ENCODE measurements around the gene COPS4. TPM values are rescaled to one million over a fixed set of nuclear protein-coding genes. Genes with fewer than 3 reads are reported as not detected.
A peak's percentile ranks its signal among the peaks of the same experiment; 100 is the strongest.

The COPS4 gene
- total RNA-seq, 6 donors from 2014 or later: 9.4 to 50.9 (median 33.3) TPM

DNA sequence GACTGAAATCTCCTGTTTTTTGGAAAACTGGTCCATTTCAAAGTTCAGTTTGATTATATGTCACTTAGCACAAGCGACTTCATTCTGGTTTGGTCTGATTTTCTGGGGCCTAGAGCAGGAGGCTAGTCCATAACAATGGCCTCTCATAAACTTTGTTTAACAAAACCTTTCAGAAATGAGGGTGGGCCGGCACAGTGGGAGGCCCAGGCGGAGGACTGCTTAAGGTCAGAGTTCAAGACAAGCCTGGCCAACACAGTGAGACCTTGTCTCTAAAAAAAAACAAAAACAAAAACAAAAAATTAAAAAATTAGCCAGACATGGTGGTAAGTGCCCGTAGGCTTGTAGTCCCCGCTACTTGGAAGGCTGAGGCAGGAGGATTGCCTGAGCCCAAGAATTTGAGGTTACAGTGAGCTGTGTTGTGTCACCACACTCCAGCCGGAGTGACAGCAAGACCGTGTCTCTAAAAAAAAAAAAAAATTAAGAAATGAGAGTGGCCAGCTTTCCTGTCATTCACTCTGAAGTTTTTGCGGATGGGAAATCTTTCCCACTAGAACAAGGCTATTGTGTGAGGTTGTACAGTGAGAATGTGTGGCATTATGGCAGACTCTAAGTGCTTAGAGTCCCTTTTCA is 80.8 kb downstream of the COPS4 start:
- Histone ChIP-seq H3K4me1 (peaks cover 0 to 5% (median 3%) of the 10 kb centered on the region in 4 donors), H3K27me3 (no peaks in the 10 kb centered on the region), H3K9me3 (no peaks in the 10 kb centered on the region), H3K27ac (peak overlapping the region in 2 of 4 donors; percentile 67 to 89), H3K4me3 (no peak overlapping the region), H3K36me3 (no peaks in the 10 kb centered on the region)
- DNase-seq (no peak), ATAC-seq (ENCODE audit: low FRiP score in 2 of 2) (no peak)
- TF ChIP-seq POLR2AphosphoS5 (IDR thresholded peaks at IDR 0.05) (no peak), POLR2A (IDR thresholded peaks at IDR 0.05) (no peak), EP300 (IDR thresholded peaks at IDR 0.05) (no peak)
- TF ChIP-seq, protein P1, sequence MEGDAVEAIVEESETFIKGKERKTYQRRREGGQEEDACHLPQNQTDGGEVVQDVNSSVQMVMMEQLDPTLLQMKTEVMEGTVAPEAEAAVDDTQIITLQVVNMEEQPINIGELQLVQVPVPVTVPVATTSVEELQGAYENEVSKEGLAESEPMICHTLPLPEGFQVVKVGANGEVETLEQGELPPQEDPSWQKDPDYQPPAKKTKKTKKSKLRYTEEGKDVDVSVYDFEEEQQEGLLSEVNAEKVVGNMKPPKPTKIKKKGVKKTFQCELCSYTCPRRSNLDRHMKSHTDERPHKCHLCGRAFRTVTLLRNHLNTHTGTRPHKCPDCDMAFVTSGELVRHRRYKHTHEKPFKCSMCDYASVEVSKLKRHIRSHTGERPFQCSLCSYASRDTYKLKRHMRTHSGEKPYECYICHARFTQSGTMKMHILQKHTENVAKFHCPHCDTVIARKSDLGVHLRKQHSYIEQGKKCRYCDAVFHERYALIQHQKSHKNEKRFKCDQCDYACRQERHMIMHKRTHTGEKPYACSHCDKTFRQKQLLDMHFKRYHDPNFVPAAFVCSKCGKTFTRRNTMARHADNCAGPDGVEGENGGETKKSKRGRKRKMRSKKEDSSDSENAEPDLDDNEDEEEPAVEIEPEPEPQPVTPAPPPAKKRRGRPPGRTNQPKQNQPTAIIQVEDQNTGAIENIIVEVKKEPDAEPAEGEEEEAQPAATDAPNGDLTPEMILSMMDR (IDR thresholded peaks at IDR 0.05): no peak
- WGBS, 2 donors: 68 to 72% methylated on average over 8 of the region's 8 CpGs

DNA sequence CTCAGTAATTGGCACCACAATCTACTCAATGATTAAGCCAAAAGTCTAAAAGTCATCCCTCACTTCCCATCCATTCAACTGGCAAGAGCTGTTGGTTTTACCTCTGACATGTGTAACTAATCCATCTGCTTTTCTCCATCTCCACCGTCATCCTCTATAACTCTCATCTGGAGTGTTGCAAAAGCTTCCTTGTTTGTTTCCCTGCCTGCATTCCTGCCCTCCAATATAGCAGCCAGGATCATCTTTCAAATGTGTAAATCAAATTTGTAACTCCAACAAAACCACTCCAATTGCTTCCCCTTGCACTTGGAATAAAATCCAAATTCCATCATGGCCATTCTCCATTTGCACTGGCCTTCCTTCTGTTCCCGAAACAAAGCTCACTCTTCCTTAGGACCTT is 83.9 kb downstream of the COPS4 start:
- DNase-seq (no peak), ATAC-seq (ENCODE audit: low FRiP score in 2 of 2) (no peak)
- no peaks in the 10 kb centered on the region for H3K4me1 ChIP-seq
- TF ChIP-seq, protein P1 (IDR thresholded peaks at IDR 0.05): no peak
- TF ChIP-seq POLR2AphosphoS5 (IDR thresholded peaks at IDR 0.05) (no peak), POLR2A (IDR thresholded peaks at IDR 0.05) (no peak), EP300 (IDR thresholded peaks at IDR 0.05) (no peak)
- no peaks in the 10 kb centered on the region for H3K36me3 ChIP-seq
- no peak overlapping the region for H3K27ac ChIP-seq
- no peaks in the 10 kb centered on the region for H3K27me3 ChIP-seq
- no peaks in the 10 kb centered on the region for H3K9me3 ChIP-seq
- no peak overlapping the region for H3K4me3 ChIP-seq
- WGBS, 2 donors: 62 to 65% methylated on average over 2 of the region's 2 CpGs

DNA sequence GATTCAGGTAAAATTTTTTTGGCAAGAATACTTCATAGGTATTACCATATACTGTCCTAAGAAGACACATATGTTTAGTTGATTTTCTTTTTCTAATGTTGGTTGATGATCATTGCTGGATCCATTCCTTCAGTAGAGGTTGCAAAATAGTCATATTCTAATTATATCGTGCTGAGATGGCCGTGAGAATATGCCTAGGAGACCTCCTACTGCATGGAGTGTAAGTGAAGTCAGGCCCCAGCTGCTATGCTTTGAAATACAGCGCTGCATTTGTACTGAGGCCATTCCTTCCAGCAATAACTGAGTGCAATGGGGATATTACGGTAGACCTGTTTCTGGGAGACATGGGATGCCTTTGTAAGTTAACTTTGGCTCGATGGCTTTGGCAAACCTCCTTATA is 86.3 kb downstream of the COPS4 start:
- Histone ChIP-seq H3K4me1 (no peaks in the 10 kb centered on the region), H3K27ac (no peak overlapping the region), H3K9me3 (no peaks in the 10 kb centered on the region), H3K36me3 (no peaks in the 10 kb centered on the region), H3K4me3 (no peak overlapping the region), H3K27me3 (no peaks in the 10 kb centered on the region)
- TF ChIP-seq POLR2A (IDR thresholded peaks at IDR 0.05) (no peak), POLR2AphosphoS5 (IDR thresholded peaks at IDR 0.05) (no peak), EP300 (IDR thresholded peaks at IDR 0.05) (no peak)
- TF ChIP-seq, protein P1 (IDR thresholded peaks at IDR 0.05): no peak
- WGBS, 2 donors: 72 to 81% methylated on average over 5 of the region's 5 CpGs
- no peak for DNase-seq
- ATAC-seq (ENCODE audit: low FRiP score in 2 of 2): no peak

DNA sequence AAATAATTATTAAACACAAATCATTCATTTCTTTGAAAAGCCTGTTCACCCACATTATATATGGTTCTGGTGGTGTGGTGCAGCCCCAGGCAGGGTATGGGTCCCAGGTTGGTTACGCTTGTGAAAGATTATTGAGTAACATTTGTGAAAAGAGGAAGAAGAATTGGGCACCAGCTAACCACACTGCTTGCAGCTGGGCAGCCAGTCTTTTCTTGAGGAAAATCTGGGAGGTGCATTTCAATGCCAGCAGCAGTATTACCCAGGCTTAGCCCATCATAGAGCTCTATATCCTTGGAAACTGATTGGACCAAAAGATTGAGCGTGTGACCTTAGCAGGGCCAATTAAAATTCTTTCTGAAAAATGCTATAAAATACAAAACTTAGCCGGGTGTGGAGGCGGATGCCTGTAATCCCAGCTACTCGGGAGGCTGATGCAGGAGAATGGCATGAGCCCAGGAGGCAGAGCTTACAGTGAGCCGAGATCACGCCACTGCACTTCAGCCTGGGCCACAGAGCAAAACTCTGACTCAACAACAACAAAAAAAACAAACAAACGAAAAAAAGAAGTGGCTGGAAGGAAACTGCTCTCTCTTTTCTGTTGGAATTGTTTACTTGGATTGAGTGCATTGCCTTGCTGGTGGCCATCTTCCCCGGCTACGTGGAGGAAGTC is 89.3 kb downstream of the COPS4 start:
- Histone ChIP-seq H3K36me3 (no peaks in the 10 kb centered on the region), H3K9me3 (no peaks in the 10 kb centered on the region), H3K4me1 (no peaks in the 10 kb centered on the region), H3K27me3 (no peaks in the 10 kb centered on the region), H3K27ac (peak overlapping the region in 2 of 4 donors; percentile 34 to 59), H3K4me3 (no peak overlapping the region)
- TF ChIP-seq EP300 (IDR thresholded peaks at IDR 0.05) (no peak), POLR2A (IDR thresholded peaks at IDR 0.05) (no peak), POLR2AphosphoS5 (IDR thresholded peaks at IDR 0.05) (peak in 1 of 2 donors; percentile 19)
- DNase-seq (peak in 1 of 2 donors; percentile 47), ATAC-seq (ENCODE audit: low FRiP score in 2 of 2) (peak; percentile 69 to 76)
- WGBS, 2 donors: 64 to 68% methylated on average over 10 of the region's 10 CpGs

Small RNA genes lying within 50 kb of the gene (small RNA-seq; reads per million reads assigned to genes)
- 0 reads per million in 4 donors for gene RNU6-615P

Other genes starting within 250 kb of the COPS4 start
- 10 to 100 TPM; 17.8 to 40.3 (median 25.3) TPM for gene SCD5, start 236.4 kb upstream of the COPS4 start, total RNA-seq
- 100 to 1,000 TPM; 128 to 230 (median 160) TPM for gene SEC31A, start 144.0 kb upstream of the COPS4 start, total RNA-seq
- 1 to 10 TPM; 2.0 to 4.5 (median 3.1) TPM for gene THAP9, start 134.4 kb upstream of the COPS4 start, total RNA-seq
- gene LIN54, start 24.4 kb upstream of the COPS4 start, total RNA-seq: 10 to 100 TPM in 2 of 6 donors, 1 to 10 TPM in 4; 4.2 to 11.7 (median 9.5) TPM
- 100 to 1,000 TPM in 1 of 6 donors, 10 to 100 TPM in 5; 28.3 to 184 (median 81.2) TPM for gene PLAC8, start 79.5 kb downstream of the COPS4 start, total RNA-seq
- gene COQ2, start 249.6 kb downstream of the COPS4 start, total RNA-seq: 10 to 100 TPM in 5 of 6 donors, 1 to 10 TPM in 1; 8.8 to 18.8 (median 15.1) TPM

All from upper lobe of left lung (tissue), 6 donors.